Measurements from ENCODE around the gene SPIRE2. TPM values are rescaled to one million over a fixed set of nuclear protein-coding genes. Genes with fewer than 3 reads are reported as not detected.

The SPIRE2 gene
- total and polyA plus RNA-seq, 2 of the 13 experiments (the other 11 are each of a cell fraction or from before 2014, with no cell fraction given), result 13.3 to 37.5 TPM

DNA sequence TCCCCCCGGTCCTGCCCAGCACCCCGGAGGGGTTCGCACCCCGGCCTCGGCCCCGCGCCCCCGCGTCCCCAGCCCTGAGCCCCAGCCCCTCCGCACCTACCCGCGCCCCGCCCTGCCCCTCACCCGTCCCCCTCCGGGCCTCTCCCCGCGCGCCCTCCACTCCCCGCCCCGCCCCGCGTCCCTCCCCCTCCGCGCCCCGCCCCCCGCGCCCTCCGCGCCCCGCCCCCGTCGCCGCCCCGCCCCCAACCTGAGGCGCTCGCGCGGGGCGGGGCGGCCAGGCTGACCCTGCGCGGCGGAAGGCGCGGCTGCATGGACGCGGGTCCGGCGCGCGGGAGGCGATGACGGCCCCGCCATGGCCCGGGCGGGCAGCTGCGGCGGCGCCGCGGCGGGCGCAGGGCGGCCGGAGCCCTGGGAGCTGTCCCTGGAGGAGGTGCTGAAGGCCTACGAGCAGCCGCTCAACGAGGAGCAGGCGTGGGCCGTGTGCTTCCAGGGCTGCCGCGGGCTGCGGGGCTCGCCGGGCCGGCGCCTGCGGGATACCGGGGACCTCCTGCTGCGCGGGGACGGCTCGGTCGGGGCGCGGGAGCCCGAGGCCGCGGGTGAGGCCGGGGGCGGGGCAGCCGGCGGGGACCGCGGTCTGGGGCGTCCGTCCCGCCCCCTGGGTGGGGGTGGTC lies at the start of gene SPIRE2 (continued):
- TF ChIP-seq, protein P1, sequence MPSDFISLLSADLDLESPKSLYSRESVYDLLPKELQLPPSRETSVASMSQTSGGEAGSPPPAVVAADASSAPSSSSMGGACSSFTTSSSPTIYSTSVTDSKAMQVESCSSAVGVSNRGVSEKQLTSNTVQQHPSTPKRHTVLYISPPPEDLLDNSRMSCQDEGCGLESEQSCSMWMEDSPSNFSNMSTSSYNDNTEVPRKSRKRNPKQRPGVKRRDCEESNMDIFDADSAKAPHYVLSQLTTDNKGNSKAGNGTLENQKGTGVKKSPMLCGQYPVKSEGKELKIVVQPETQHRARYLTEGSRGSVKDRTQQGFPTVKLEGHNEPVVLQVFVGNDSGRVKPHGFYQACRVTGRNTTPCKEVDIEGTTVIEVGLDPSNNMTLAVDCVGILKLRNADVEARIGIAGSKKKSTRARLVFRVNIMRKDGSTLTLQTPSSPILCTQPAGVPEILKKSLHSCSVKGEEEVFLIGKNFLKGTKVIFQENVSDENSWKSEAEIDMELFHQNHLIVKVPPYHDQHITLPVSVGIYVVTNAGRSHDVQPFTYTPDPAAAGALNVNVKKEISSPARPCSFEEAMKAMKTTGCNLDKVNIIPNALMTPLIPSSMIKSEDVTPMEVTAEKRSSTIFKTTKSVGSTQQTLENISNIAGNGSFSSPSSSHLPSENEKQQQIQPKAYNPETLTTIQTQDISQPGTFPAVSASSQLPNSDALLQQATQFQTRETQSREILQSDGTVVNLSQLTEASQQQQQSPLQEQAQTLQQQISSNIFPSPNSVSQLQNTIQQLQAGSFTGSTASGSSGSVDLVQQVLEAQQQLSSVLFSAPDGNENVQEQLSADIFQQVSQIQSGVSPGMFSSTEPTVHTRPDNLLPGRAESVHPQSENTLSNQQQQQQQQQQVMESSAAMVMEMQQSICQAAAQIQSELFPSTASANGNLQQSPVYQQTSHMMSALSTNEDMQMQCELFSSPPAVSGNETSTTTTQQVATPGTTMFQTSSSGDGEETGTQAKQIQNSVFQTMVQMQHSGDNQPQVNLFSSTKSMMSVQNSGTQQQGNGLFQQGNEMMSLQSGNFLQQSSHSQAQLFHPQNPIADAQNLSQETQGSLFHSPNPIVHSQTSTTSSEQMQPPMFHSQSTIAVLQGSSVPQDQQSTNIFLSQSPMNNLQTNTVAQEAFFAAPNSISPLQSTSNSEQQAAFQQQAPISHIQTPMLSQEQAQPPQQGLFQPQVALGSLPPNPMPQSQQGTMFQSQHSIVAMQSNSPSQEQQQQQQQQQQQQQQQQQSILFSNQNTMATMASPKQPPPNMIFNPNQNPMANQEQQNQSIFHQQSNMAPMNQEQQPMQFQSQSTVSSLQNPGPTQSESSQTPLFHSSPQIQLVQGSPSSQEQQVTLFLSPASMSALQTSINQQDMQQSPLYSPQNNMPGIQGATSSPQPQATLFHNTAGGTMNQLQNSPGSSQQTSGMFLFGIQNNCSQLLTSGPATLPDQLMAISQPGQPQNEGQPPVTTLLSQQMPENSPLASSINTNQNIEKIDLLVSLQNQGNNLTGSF (CRISPR knock-in tag; IDR thresholded peaks at IDR 0.05), result peak; percentile 34; the same call in 1 of the 2 replicates
- TF ChIP-seq ZNF776 (CRISPR knock-in tag; IDR thresholded peaks at IDR 0.05) (peak; percentile 14), ZSCAN12 (CRISPR knock-in tag; IDR thresholded peaks at IDR 0.05) (no peak; the same call in 1 of the 2 replicates), MIER2 (CRISPR knock-in tag; IDR thresholded peaks at IDR 0.05) (peak; percentile 47; the same call in 1 of the 2 replicates), GABPA (IDR thresholded peaks at IDR 0.05; ENCODE audit: low read depth, low read length) (peak; percentile 25; the same call in 1 of the 2 replicates), GABPA (CRISPR knock-in tag; IDR thresholded peaks at IDR 0.05; ENCODE audit: low read depth) (no peak), MED13 (CRISPR knock-in tag; IDR thresholded peaks at IDR 0.05) (no peak), U2AF1 (optimal IDR thresholded peaks at IDR 0.05; ENCODE audit: low read depth, low read length) (no peak), MXI1 (IDR thresholded peaks at IDR 0.05; ENCODE audit: borderline replicate concordance, low read depth, low read length) (peak; percentile 96), AGO1 (IDR thresholded peaks at IDR 0.05; ENCODE audit: low read depth, low read length, poor library complexity, severe bottlenecking) (peak; percentile 93), TOPORS (CRISPR knock-in tag; IDR thresholded peaks at IDR 0.05) (peak; percentile 70; the same call in 1 of the 2 replicates), FOXO1 (CRISPR knock-in tag; IDR thresholded peaks at IDR 0.05) (no peak), ZNF543 (CRISPR knock-in tag; IDR thresholded peaks at IDR 0.05) (0 out of 2 replicates have a peak, but pooled peaks have one; percentile 9), ARNT (IDR thresholded peaks at IDR 0.05) (no peak), ZSCAN29 (CRISPR knock-in tag; conservative IDR thresholded peaks at IDR 0.05) (peak; percentile 86; the same call in 1 of the 2 replicates)
- TF ChIP-seq, protein P2, sequence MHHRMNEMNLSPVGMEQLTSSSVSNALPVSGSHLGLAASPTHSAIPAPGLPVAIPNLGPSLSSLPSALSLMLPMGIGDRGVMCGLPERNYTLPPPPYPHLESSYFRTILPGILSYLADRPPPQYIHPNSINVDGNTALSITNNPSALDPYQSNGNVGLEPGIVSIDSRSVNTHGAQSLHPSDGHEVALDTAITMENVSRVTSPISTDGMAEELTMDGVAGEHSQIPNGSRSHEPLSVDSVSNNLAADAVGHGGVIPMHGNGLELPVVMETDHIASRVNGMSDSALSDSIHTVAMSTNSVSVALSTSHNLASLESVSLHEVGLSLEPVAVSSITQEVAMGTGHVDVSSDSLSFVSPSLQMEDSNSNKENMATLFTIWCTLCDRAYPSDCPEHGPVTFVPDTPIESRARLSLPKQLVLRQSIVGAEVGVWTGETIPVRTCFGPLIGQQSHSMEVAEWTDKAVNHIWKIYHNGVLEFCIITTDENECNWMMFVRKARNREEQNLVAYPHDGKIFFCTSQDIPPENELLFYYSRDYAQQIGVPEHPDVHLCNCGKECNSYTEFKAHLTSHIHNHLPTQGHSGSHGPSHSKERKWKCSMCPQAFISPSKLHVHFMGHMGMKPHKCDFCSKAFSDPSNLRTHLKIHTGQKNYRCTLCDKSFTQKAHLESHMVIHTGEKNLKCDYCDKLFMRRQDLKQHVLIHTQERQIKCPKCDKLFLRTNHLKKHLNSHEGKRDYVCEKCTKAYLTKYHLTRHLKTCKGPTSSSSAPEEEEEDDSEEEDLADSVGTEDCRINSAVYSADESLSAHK (CRISPR knock-in tag; IDR thresholded peaks at IDR 0.05; ENCODE audit: borderline replicate concordance), result no peak
- TF ChIP-seq, protein P3, sequence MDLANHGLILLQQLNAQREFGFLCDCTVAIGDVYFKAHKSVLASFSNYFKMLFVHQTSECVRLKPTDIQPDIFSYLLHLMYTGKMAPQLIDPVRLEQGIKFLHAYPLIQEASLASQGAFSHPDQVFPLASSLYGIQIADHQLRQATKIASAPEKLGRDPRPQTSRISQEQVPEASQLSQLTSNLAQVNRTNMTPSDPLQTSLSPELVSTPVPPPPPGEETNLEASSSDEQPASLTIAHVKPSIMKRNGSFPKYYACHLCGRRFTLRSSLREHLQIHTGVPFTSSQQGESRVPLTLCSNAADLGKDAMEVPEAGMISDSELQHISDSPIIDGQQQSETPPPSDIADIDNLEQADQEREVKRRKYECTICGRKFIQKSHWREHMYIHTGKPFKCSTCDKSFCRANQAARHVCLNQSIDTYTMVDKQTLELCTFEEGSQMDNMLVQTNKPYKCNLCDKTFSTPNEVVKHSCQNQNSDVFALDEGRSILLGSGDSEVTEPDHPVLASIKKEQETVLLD (CRISPR knock-in tag; IDR thresholded peaks at IDR 0.05; ENCODE audit: low read depth), result peak; percentile 64; the same call in 1 of the 2 replicates

All from HepG2 (cell line).